Neural cell (in vitro differentiated cells): ENCODE results near the gene PIGL. TPM values are rescaled to one million over a fixed set of nuclear protein-coding genes. Genes with fewer than 3 reads are reported as not detected.
"Not testable (repeated sequence)": the region's sequence is repeated elsewhere in the genome, so short reads cannot be mapped to it uniquely, and the experiment has no call there.

Experiments used
- H2AFZ ChIP-seq: fragments of 200-600, 300-800 bp; sonication (generic), shearing (Covaris generic); 2 replicates; pipeline ENCODE4 v1.6.0; 2014; ENCODE audit warnings: low read depth, mild to moderate bottlenecking, antibody characterized with exemption, low read length, moderate library complexity
- H3F3A ChIP-seq: fragments of 200-600 bp; shearing (Covaris generic); 2 replicates; pipeline ENCODE4 v1.6.1; 2016; ENCODE audit warnings: mild to moderate bottlenecking, moderate library complexity, mixed read lengths, antibody characterized with exemption, low read length; ENCODE audit not compliant: insufficient read depth, poor library complexity, severe bottlenecking
- H3K27ac ChIP-seq: fragments of 200-600, 300-800 bp; sonication (generic), shearing (Covaris generic); 2 replicates; pipeline ENCODE4 v1.5.1; 2014; ENCODE audit warnings: mild to moderate bottlenecking, low read length, moderate library complexity
- H3K27me3 ChIP-seq: fragments of 300-800, 200-600 bp; sonication (generic), shearing (Covaris generic); 2 replicates; pipeline ENCODE4 v1.6.0; 2014; ENCODE audit warnings: mild to moderate bottlenecking, low read depth, low read length, moderate library complexity; ENCODE audit not compliant: insufficient read depth
- H3K36me3 ChIP-seq: fragments of 300-800, 200-600 bp; sonication (generic), shearing (Covaris generic); 2 replicates; pipeline ENCODE4 v1.5.1; 2014; ENCODE audit warnings: mild to moderate bottlenecking, antibody characterized with exemption, low read length, moderate library complexity; ENCODE audit not compliant: insufficient read depth
- H3K4me2 ChIP-seq: fragments of 300-800, 200-600 bp; sonication (generic), shearing (Covaris generic); 2 replicates; pipeline ENCODE4 v1.6.0; 2014; ENCODE audit warnings: mild to moderate bottlenecking, low read length
- H3K4me3 ChIP-seq: fragments of 300-800, 200-600 bp; sonication (generic), shearing (Covaris generic); 2 replicates; pipeline ENCODE4 v1.5.1; 2014; ENCODE audit warnings: mild to moderate bottlenecking, low read length, moderate library complexity
- H3K79me2 ChIP-seq: fragments of 200-600 bp; shearing (Covaris generic); replicated peaks from 2 replicates; pipeline ENCODE4 v1.6.0; 2014; ENCODE audit warnings: mild to moderate bottlenecking, low read length, moderate library complexity; ENCODE audit not compliant: insufficient read depth
- H3K9ac ChIP-seq: fragments of 300-800, 200-600 bp; sonication (generic), shearing (Covaris generic); 2 replicates; pipeline ENCODE4 v1.6.1; 2016; ENCODE audit warnings: mild to moderate bottlenecking, low read length, mixed read lengths
- H3K9me2 ChIP-seq: fragments of 200-600 bp; shearing (Covaris generic); 2 replicates; pipeline ENCODE4 v1.6.1; 2016; ENCODE audit warnings: mild to moderate bottlenecking, low read length, mixed read lengths; ENCODE audit not compliant: insufficient read depth
- H3K9me3 ChIP-seq: fragments of 200-600, 300-800 bp; sonication (generic), shearing (Covaris generic); 2 replicates; pipeline ENCODE4 v1.6.1; 2016; ENCODE audit warnings: mild to moderate bottlenecking, mixed run types, low read length, moderate library complexity, mixed read lengths
- H4K20me1 ChIP-seq: fragments of 200-600 bp; shearing (Covaris generic); 2 replicates; pipeline ENCODE4 v1.6.1; 2016; ENCODE audit warnings: mild to moderate bottlenecking, mixed run types; ENCODE audit not compliant: insufficient read depth
- EP300 ChIP-seq: fragments of 450-650 bp; conservative IDR thresholded peaks from 2 replicates; pipeline ENCODE4 v1.6.1; 2014; ENCODE audit warnings: antibody characterized with exemption, mild to moderate bottlenecking, moderate library complexity; ENCODE audit not compliant: poor library complexity, severe bottlenecking
- EZH2 ChIP-seq: fragments of 200-600, 300-800 bp; shearing (Covaris generic), sonication (generic); IDR thresholded peaks from 2 replicates; pipeline ENCODE4 v1.6.1; 2014; ENCODE audit warnings: antibody characterized with exemption, low read length, borderline replicate concordance, mild to moderate bottlenecking; ENCODE audit not compliant: insufficient read depth, poor library complexity, severe bottlenecking
- MXI1 ChIP-seq: fragments of 450-650 bp; conservative IDR thresholded peaks from 2 replicates; pipeline ENCODE4 v1.6.1; 2014; ENCODE audit warnings: antibody characterized with exemption, mild to moderate bottlenecking; ENCODE audit not compliant: poor library complexity, severe bottlenecking
- POLR2AphosphoS5 ChIP-seq: IDR thresholded peaks from 2 replicates; pipeline ENCODE4 v1.6.1; 2012
- RAD21 ChIP-seq: fragments of 450-650 bp; conservative IDR thresholded peaks from 2 replicates; pipeline ENCODE4 v1.6.1; 2014; ENCODE audit warnings: antibody characterized with exemption, mild to moderate bottlenecking, moderate library complexity
- SMC3 ChIP-seq: fragments of 450-650 bp; conservative IDR thresholded peaks from 2 replicates; pipeline ENCODE4 v1.6.1; 2014; ENCODE audit warnings: antibody characterized with exemption, mild to moderate bottlenecking, moderate library complexity; ENCODE audit not compliant: poor library complexity
- TAF1 ChIP-seq: IDR thresholded peaks from 2 replicates; pipeline ENCODE4 v1.6.1; 2012; ENCODE audit warnings: low read depth
- polyA plus RNA-seq: library from polyadenylated mRNA; depleted of rRNA; stranded (reverse); fragments of >200 nt; gene quantifications from 2 replicates; pipeline ENCODE4 v1.2.3, GENCODE V29; 2014
- TF ChIP-seq, protein P1 (sequence below): IDR thresholded peaks from 2 replicates; pipeline ENCODE4 v1.6.1; 2012; ENCODE audit warnings: borderline replicate concordance
- TF ChIP-seq, protein P2 (sequence below): fragments of 450-650 bp; IDR thresholded peaks from 2 replicates; pipeline ENCODE4 v1.5.1; 2014; ENCODE audit warnings: antibody characterized with exemption, mild to moderate bottlenecking, moderate library complexity; ENCODE audit not compliant: poor library complexity, severe bottlenecking

PIGL gene
- polyA plus RNA-seq, 1 donor from 2014 or later, result 75.5 TPM

- H3K27me3 ChIP-seq, result no peaks in the 10 kb centered on the region
- no peak for TF ChIP-seq SMC3
- TF ChIP-seq POLR2AphosphoS5, result no peak
- TF ChIP-seq EZH2, result no peak
- TF ChIP-seq RAD21, result no peak
- TF ChIP-seq MXI1, result no peak
- no peaks in the 10 kb centered on the region for H3F3A ChIP-seq
- no peaks in the 10 kb centered on the region for H4K20me1 ChIP-seq
- no peaks in the 10 kb centered on the region for H3K79me2 ChIP-seq
- no peak overlapping the region for H3K27ac ChIP-seq
- H3K4me3 ChIP-seq, result no peak overlapping the region
- H3K9ac ChIP-seq, result no peak overlapping the region
- no peaks in the 10 kb centered on the region for H3K9me3 ChIP-seq
- H3K36me3 ChIP-seq, result no peaks in the 10 kb centered on the region
- H2AFZ ChIP-seq, result no peak overlapping the region
- H3K9me2 ChIP-seq, result no peaks in the 10 kb centered on the region
- H3K4me2 ChIP-seq, result no peak overlapping the region
Observed at GRCh38 chr17:16306211-16306610, 89.2 kb downstream of the PIGL start.

GRCh38 chr17:16312061-16312460, 95.1 kb downstream of the PIGL start:
- H4K20me1 ChIP-seq, H3K4me2 ChIP-seq, H2AFZ ChIP-seq, H3K4me3 ChIP-seq, H3K9ac ChIP-seq, H3K27ac ChIP-seq, H3F3A ChIP-seq, H3K9me2 ChIP-seq, H3K9me3 ChIP-seq, H3K27me3 ChIP-seq, H3K79me2 ChIP-seq, H3K36me3 ChIP-seq: not testable (repeated sequence)

- H3K27me3 ChIP-seq, result no peaks in the 10 kb centered on the region
- H3K9me2 ChIP-seq, result no peaks in the 10 kb centered on the region
- no peak overlapping the region for H3K4me3 ChIP-seq
- H3K79me2 ChIP-seq, result no peaks in the 10 kb centered on the region
- no peaks in the 10 kb centered on the region for H3K36me3 ChIP-seq
- H3K4me2 ChIP-seq, result no peak overlapping the region
- H4K20me1 ChIP-seq, result no peaks in the 10 kb centered on the region
- TF ChIP-seq EZH2 (no peak), POLR2AphosphoS5 (no peak), TAF1 (no peak), EP300 (no peak), RAD21 (no peak), MXI1 (no peak), SMC3 (no peak)
- TF ChIP-seq, protein P1, sequence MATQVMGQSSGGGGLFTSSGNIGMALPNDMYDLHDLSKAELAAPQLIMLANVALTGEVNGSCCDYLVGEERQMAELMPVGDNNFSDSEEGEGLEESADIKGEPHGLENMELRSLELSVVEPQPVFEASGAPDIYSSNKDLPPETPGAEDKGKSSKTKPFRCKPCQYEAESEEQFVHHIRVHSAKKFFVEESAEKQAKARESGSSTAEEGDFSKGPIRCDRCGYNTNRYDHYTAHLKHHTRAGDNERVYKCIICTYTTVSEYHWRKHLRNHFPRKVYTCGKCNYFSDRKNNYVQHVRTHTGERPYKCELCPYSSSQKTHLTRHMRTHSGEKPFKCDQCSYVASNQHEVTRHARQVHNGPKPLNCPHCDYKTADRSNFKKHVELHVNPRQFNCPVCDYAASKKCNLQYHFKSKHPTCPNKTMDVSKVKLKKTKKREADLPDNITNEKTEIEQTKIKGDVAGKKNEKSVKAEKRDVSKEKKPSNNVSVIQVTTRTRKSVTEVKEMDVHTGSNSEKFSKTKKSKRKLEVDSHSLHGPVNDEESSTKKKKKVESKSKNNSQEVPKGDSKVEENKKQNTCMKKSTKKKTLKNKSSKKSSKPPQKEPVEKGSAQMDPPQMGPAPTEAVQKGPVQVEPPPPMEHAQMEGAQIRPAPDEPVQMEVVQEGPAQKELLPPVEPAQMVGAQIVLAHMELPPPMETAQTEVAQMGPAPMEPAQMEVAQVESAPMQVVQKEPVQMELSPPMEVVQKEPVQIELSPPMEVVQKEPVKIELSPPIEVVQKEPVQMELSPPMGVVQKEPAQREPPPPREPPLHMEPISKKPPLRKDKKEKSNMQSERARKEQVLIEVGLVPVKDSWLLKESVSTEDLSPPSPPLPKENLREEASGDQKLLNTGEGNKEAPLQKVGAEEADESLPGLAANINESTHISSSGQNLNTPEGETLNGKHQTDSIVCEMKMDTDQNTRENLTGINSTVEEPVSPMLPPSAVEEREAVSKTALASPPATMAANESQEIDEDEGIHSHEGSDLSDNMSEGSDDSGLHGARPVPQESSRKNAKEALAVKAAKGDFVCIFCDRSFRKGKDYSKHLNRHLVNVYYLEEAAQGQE, result no peak
- TF ChIP-seq, protein P2, sequence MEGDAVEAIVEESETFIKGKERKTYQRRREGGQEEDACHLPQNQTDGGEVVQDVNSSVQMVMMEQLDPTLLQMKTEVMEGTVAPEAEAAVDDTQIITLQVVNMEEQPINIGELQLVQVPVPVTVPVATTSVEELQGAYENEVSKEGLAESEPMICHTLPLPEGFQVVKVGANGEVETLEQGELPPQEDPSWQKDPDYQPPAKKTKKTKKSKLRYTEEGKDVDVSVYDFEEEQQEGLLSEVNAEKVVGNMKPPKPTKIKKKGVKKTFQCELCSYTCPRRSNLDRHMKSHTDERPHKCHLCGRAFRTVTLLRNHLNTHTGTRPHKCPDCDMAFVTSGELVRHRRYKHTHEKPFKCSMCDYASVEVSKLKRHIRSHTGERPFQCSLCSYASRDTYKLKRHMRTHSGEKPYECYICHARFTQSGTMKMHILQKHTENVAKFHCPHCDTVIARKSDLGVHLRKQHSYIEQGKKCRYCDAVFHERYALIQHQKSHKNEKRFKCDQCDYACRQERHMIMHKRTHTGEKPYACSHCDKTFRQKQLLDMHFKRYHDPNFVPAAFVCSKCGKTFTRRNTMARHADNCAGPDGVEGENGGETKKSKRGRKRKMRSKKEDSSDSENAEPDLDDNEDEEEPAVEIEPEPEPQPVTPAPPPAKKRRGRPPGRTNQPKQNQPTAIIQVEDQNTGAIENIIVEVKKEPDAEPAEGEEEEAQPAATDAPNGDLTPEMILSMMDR, result no peak
- no peaks in the 10 kb centered on the region for H3K9me3 ChIP-seq
- no peak overlapping the region for H2AFZ ChIP-seq
- H3K27ac ChIP-seq, result no peak overlapping the region
- H3K9ac ChIP-seq, result no peak overlapping the region
- no peaks in the 10 kb centered on the region for H3F3A ChIP-seq
Observed at GRCh38 chr17:16313139-16314090, 96.4 kb downstream of the PIGL start.
